GM12801 (cell line): ENCODE results near the gene MADCAM1.

Experiments
- CTCF ChIP-seq: IDR thresholded peaks from one replicate; pipeline ENCODE4 v1.5.1; 2011; ENCODE audit warnings: control low read depth; ENCODE audit not compliant: insufficient read length; ENCODE audit errors: extremely low read depth

MADCAM1 gene

GRCh38 chr19:480016-480855 is 16.1 kb upstream of the MADCAM1 start:
- no peak for TF ChIP-seq CTCF

- no peak for TF ChIP-seq CTCF
These were observed 13.9 kb upstream of the MADCAM1 start for GRCh38 chr19:482186-483041.

- TF ChIP-seq CTCF: no peak
These were observed 12.8 kb upstream of the MADCAM1 start for GRCh38 chr19:483332-484072.

- TF ChIP-seq CTCF: no peak
These were observed 11.8 kb upstream of the MADCAM1 start for GRCh38 chr19:484494-484893.

- no peak for TF ChIP-seq CTCF
These were observed 11.2 kb upstream of the MADCAM1 start for GRCh38 chr19:485077-485476.

GRCh38 chr19:485583-486236 is 10.6 kb upstream of the MADCAM1 start:
- no peak for TF ChIP-seq CTCF
